ENCODE measurements around the gene PLXNA4.

GRCh38 chr7:132112657-132113056, 463.6 kb downstream of the PLXNA4 start:
- TF ChIP-seq CTCF (conservative IDR thresholded peaks at IDR 0.05; ENCODE audit: low read depth in 2 of 2) (no peak), EZH2phosphoT487 (IDR thresholded peaks at IDR 0.05; ENCODE audit: unreplicated experiment) (no peak), EZH2 (IDR thresholded peaks at IDR 0.05; ENCODE audit: low read depth, unreplicated experiment) (no peak)
- TF ChIP-seq, protein P1, sequence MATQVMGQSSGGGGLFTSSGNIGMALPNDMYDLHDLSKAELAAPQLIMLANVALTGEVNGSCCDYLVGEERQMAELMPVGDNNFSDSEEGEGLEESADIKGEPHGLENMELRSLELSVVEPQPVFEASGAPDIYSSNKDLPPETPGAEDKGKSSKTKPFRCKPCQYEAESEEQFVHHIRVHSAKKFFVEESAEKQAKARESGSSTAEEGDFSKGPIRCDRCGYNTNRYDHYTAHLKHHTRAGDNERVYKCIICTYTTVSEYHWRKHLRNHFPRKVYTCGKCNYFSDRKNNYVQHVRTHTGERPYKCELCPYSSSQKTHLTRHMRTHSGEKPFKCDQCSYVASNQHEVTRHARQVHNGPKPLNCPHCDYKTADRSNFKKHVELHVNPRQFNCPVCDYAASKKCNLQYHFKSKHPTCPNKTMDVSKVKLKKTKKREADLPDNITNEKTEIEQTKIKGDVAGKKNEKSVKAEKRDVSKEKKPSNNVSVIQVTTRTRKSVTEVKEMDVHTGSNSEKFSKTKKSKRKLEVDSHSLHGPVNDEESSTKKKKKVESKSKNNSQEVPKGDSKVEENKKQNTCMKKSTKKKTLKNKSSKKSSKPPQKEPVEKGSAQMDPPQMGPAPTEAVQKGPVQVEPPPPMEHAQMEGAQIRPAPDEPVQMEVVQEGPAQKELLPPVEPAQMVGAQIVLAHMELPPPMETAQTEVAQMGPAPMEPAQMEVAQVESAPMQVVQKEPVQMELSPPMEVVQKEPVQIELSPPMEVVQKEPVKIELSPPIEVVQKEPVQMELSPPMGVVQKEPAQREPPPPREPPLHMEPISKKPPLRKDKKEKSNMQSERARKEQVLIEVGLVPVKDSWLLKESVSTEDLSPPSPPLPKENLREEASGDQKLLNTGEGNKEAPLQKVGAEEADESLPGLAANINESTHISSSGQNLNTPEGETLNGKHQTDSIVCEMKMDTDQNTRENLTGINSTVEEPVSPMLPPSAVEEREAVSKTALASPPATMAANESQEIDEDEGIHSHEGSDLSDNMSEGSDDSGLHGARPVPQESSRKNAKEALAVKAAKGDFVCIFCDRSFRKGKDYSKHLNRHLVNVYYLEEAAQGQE (IDR thresholded peaks at IDR 0.05; ENCODE audit: unreplicated experiment): no peak

Data from GM23338 (cell line).